ENCODE data around the gene GET4. TPM values are rescaled to one million over a fixed set of nuclear protein-coding genes. Genes with fewer than 3 reads are reported as not detected.
A peak's percentile ranks its signal among the peaks of the same experiment; 100 is the strongest.

Gene GET4
- total and polyA plus RNA-seq, 10 of the 15 experiments (the other 5 are each of a cell fraction or from before 2014, with no cell fraction given) = 0.66 to 73.8 (median 34.0) TPM

DNA sequence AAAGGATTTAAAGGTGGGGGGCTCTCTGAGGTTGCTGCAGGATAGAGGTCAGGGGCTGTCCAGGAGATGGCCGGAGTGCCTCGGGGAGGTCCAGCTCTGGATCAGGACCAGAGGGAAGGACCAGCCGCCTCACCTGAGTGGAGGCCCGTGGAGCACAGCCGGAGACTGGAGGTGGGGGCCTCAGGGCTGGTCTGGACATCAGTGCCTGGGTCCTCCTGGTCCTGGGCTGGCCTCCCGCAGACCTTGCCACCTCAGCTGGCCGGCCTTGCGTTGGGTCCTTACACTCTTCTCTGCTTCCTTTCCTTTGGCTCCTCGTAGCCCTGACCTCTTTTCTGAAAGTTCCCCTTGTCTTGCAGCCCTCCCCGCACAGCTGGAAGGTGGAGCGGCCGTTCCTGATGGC, 42.1 kb upstream of the GET4 start:
- FAIRE-seq = no peak
- BruUV-seq (replicated peaks) = TSS peak; percentile 32
- Histone ChIP-seq H3K36me3 (ENCODE audit: control insufficient read depth in 2 of 2, insufficient read depth in 2 of 2, low read length in 1 of 2) (peaks cover 4 to 11% of the 10 kb centered on the region in 2 experiments; a peak in 3 of 4 replicates), H3K27me3 (replicated peaks in 1 of 2; ENCODE audit: control insufficient read depth in 2 of 2, insufficient read depth in 2 of 2, low read length in 1 of 2) (no peaks in the 10 kb centered on the region), H3K9me3 (replicated peaks; ENCODE audit: control insufficient read depth, insufficient read depth, low read length) (no peaks in the 10 kb centered on the region), H3K79me2 (ENCODE audit: control insufficient read depth, insufficient read depth, low read length) (peaks cover 43% of the 10 kb centered on the region), H3K4me1 (ENCODE audit: control insufficient read depth, insufficient read depth, low read length) (peaks cover 27% of the 10 kb centered on the region), H2AFZ (ENCODE audit: control insufficient read depth, low read depth, low read length) (no peak overlapping the region), H4K20me1 (ENCODE audit: control insufficient read depth, insufficient read depth) (no peaks in the 10 kb centered on the region; the same call in 1 of the 2 replicates), H3K4me3 (no peak overlapping the region), H3K4me2 (ENCODE audit: control insufficient read depth, insufficient read depth) (no peak overlapping the region), H3K27ac (ENCODE audit: control insufficient read depth, insufficient read depth) (no peak overlapping the region), H3K9ac (ENCODE audit: control insufficient read depth, insufficient read depth, low read length) (no peak overlapping the region)
- RAD21 ChIA-PET (ENCODE audit: unreplicated experiment) = no interaction called here
- TF ChIP-seq CHD1 (IDR thresholded peaks at IDR 0.05; ENCODE audit: low read depth, low read length) = no peak
- TF ChIP-seq YY1 (IDR thresholded peaks at IDR 0.05; ENCODE audit: low read depth, low read length) = no peak
- TF ChIP-seq CREM (IDR thresholded peaks at IDR 0.05; ENCODE audit: low read depth) = no peak
- no peak for TF ChIP-seq ELK1 (IDR thresholded peaks at IDR 0.05; ENCODE audit: low read depth, low read length)
- TF ChIP-seq TCF12 (IDR thresholded peaks at IDR 0.05; ENCODE audit: low read depth, low read length) = no peak
- TF ChIP-seq RFX5 (IDR thresholded peaks at IDR 0.05; ENCODE audit: low read depth, low read length) = no peak
- no peak for TF ChIP-seq MXI1 (IDR thresholded peaks at IDR 0.05; ENCODE audit: low read depth, low read length)
- TF ChIP-seq LARP7 (IDR thresholded peaks at IDR 0.05) = no peak
- TF ChIP-seq ZSCAN29 (IDR thresholded peaks at IDR 0.05) = no peak
- TF ChIP-seq ZNF274 (IDR thresholded peaks at IDR 0.05; ENCODE audit: insufficient read depth, insufficient read length) = no peak
- TF ChIP-seq BHLHE40 (IDR thresholded peaks at IDR 0.05; ENCODE audit: borderline replicate concordance in 1 of 2, low read depth in 2 of 2, low read length in 1 of 2) = no peak
- TF ChIP-seq MLLT1 (IDR thresholded peaks at IDR 0.05) = no peak
- no peak for TF ChIP-seq JUND (IDR thresholded peaks at IDR 0.05; ENCODE audit: low read depth, low read length)
- no peak for ATAC-seq
- no peak for DNase-seq (ENCODE audit: low read depth, low spot score)
- 100% methylated on average over 12 of the region's 12 CpGs for WGBS (ENCODE audit: insufficient coverage, insufficient replicate concordance, low lambda C conversion rate, missing lambda C conversion rate)
- SMC1A ChIA-PET (ENCODE audit: uncharacterized antibody, unreplicated experiment) = no interaction called here
- in situ Hi-C loops (cut with MboI) (no loop called here), intact Hi-C loops (cut with micrococcal nuclease; ENCODE audit: unreplicated experiment) (no loop called here)
- POLR2A ChIA-PET = interaction anchor here (0.6 kb wide), 1 partner anchor 365 kb away, joined by 4 read pairs; no protein-coding TSS in a partner anchor
- CTCF ChIA-PET = interaction anchor here (1.1 kb wide), 1 partner anchor 39 kb away, joined by 4 read pairs; no protein-coding TSS in a partner anchor
